HL-60 (cell line): Measurements from ENCODE around the gene RAP1GAP.

Source experiments
- DNase-seq, 2 experiments: peaks; one replicate each; pipeline ENCODE4 v3.0.0-alpha.2; 2010 to 2020; ENCODE audit warnings: low read depth in 1 of 2, low spot score in 1 of 2
- H3K27ac ChIP-seq: fragments of 250-450 bp; sonication (Bioruptor Pico); replicated peaks from 2 replicates; pipeline ENCODE4 v1.5.1; 2020; ENCODE audit warnings: mild to moderate bottlenecking, moderate library complexity
- H3K27me3 ChIP-seq: fragments of 250-450 bp; sonication (Bioruptor Pico); 2 replicates; pipeline ENCODE4 v1.5.1; 2021; ENCODE audit warnings: mild to moderate bottlenecking, moderate library complexity; ENCODE audit not compliant: insufficient read depth, poor library complexity, severe bottlenecking
- H3K4me3 ChIP-seq: replicated peaks from 2 replicates; pipeline ENCODE4 v1.5.1; 2011; ENCODE audit warnings: mild to moderate bottlenecking, control low read depth, low read length; ENCODE audit not compliant: insufficient read depth
- GABPA ChIP-seq: IDR thresholded peaks from 2 replicates; pipeline ENCODE4 v1.6.1; 2012; ENCODE audit warnings: low read depth
- POLR2AphosphoS5 ChIP-seq: IDR thresholded peaks from 2 replicates; pipeline ENCODE4 v1.6.1; 2012; ENCODE audit warnings: low read depth
- SPI1 ChIP-seq: IDR thresholded peaks from 2 replicates; pipeline ENCODE4 v1.6.1; 2012; ENCODE audit warnings: low read depth, mild to moderate bottlenecking, borderline replicate concordance
- TF ChIP-seq, protein P1 (sequence below): IDR thresholded peaks from one replicate; pipeline ENCODE4 v1.5.1; 2011; ENCODE audit warnings: low read length, control low read depth, inconsistent platforms; ENCODE audit not compliant: insufficient read depth
- TF ChIP-seq, protein P2 (sequence below): IDR thresholded peaks from 2 replicates; pipeline ENCODE4 v1.6.1; 2012; ENCODE audit warnings: low read depth; ENCODE audit not compliant: insufficient replicate concordance

Gene RAP1GAP

DNA sequence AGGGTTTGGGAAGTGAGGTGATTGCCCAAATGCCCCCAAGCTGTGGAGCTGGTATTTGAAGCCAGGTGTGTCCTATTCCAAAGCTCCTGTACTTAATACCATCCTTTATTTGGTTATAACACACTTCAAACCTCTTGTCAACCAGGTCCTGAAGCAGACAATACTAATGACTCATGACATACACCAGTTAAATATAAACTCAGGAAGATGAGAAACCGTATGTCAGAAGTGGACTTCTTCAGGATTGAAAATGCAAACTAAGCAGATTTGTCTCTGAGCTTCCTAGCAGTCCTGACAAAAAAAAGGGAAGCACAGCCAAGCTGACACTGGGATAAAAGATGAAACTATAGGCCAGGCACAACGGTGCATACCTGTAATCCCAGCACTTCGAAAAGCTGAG, 89.4 kb downstream of the RAP1GAP start:
- H3K27me3 ChIP-seq = peaks cover 6% of the 10 kb centered on the region
- no peak overlapping the region for H3K4me3 ChIP-seq
- H3K27ac ChIP-seq = no peak overlapping the region
- TF ChIP-seq GABPA (no peak), POLR2AphosphoS5 (no peak), SPI1 (no peak)
- TF ChIP-seq, protein P1, sequence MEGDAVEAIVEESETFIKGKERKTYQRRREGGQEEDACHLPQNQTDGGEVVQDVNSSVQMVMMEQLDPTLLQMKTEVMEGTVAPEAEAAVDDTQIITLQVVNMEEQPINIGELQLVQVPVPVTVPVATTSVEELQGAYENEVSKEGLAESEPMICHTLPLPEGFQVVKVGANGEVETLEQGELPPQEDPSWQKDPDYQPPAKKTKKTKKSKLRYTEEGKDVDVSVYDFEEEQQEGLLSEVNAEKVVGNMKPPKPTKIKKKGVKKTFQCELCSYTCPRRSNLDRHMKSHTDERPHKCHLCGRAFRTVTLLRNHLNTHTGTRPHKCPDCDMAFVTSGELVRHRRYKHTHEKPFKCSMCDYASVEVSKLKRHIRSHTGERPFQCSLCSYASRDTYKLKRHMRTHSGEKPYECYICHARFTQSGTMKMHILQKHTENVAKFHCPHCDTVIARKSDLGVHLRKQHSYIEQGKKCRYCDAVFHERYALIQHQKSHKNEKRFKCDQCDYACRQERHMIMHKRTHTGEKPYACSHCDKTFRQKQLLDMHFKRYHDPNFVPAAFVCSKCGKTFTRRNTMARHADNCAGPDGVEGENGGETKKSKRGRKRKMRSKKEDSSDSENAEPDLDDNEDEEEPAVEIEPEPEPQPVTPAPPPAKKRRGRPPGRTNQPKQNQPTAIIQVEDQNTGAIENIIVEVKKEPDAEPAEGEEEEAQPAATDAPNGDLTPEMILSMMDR = no peak
- TF ChIP-seq, protein P2, sequence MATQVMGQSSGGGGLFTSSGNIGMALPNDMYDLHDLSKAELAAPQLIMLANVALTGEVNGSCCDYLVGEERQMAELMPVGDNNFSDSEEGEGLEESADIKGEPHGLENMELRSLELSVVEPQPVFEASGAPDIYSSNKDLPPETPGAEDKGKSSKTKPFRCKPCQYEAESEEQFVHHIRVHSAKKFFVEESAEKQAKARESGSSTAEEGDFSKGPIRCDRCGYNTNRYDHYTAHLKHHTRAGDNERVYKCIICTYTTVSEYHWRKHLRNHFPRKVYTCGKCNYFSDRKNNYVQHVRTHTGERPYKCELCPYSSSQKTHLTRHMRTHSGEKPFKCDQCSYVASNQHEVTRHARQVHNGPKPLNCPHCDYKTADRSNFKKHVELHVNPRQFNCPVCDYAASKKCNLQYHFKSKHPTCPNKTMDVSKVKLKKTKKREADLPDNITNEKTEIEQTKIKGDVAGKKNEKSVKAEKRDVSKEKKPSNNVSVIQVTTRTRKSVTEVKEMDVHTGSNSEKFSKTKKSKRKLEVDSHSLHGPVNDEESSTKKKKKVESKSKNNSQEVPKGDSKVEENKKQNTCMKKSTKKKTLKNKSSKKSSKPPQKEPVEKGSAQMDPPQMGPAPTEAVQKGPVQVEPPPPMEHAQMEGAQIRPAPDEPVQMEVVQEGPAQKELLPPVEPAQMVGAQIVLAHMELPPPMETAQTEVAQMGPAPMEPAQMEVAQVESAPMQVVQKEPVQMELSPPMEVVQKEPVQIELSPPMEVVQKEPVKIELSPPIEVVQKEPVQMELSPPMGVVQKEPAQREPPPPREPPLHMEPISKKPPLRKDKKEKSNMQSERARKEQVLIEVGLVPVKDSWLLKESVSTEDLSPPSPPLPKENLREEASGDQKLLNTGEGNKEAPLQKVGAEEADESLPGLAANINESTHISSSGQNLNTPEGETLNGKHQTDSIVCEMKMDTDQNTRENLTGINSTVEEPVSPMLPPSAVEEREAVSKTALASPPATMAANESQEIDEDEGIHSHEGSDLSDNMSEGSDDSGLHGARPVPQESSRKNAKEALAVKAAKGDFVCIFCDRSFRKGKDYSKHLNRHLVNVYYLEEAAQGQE = no peak
- no peak for DNase-seq

DNA sequence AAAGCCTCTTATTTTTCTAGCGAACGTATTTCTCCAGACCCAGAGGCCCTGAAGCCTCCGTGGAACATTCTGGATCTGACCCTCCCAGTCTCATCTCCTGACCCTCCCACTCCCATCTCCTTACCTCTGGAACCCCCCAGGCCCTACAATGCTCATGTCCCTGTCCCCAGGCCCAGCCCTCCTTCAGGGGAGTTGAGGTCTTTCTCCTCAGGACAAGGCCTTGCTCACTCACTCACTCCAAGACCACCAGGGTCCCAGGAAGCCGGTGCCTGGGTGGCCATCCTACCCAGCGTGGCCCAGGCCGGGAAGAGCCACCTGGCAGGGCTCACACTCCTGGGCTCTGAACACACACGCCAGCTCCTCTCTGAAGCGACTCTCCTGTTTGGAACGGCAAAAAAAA, 91.2 kb downstream of the RAP1GAP start:
- DNase-seq = no peak
- Histone ChIP-seq H3K27me3 (peaks cover 18% of the 10 kb centered on the region), H3K4me3 (no peak overlapping the region), H3K27ac (no peak overlapping the region)
- TF ChIP-seq, protein P1 = no peak
- TF ChIP-seq, protein P2 = no peak
- no peak for TF ChIP-seq SPI1
- no peak for TF ChIP-seq GABPA
- no peak for TF ChIP-seq POLR2AphosphoS5

DNA sequence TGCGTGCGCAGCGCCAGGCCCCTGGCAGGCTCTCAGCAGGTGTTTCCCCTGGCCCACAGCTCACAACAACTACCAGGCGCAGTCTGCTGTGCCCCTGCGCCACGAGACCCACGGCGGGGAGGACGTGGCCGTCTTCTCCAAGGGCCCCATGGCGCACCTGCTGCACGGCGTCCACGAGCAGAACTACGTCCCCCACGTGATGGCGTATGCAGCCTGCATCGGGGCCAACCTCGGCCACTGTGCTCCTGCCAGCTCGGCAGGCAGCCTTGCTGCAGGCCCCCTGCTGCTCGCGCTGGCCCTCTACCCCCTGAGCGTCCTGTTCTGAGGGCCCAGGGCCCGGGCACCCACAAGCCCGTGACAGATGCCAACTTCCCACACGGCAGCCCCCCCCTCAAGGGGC, 91.8 kb downstream of the RAP1GAP start:
- Histone ChIP-seq H3K4me3 (no peak overlapping the region), H3K27me3 (peaks cover 18% of the 10 kb centered on the region), H3K27ac (no peak overlapping the region)
- no peak for DNase-seq
- TF ChIP-seq, protein P2 = no peak
- TF ChIP-seq, protein P1 = no peak
- TF ChIP-seq POLR2AphosphoS5 (no peak), GABPA (no peak), SPI1 (no peak)
